ENCODE results near the gene NAP1L5. TPM values are rescaled to one million over a fixed set of nuclear protein-coding genes. Genes with fewer than 3 reads are reported as not detected.
A peak's percentile ranks its signal among the peaks of the same experiment; 100 is the strongest.

Gene NAP1L5
- total RNA-seq, 2 donors from 2014 or later = 1.2 to 1.5 TPM

DNA sequence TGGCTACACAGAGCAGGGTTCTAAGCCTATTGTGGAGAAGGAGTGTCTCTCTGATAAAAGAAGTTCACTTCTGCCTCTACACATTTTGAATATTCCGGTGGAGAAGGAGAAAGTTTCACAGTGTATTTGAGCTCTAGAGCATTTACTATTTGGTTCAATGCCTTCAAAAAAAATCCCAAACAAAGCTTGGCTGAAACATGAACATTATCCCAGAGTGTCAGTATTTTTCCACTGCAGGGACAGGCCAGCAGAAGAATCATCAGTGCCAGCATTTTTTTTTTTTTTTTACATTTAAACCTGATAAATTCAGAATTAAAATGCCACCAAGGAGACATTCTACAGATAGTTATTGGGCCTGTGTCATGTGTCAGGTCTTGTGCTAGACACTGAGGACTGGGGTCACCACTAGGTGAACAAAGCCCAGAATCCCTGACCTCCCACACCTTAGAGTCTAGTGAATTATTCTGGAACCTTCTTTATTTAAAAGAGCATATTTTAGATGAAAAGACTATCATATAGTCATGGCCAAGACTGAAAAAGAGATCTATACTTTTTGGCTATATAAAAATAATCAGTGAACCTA, 48.0 kb upstream of the NAP1L5 start:
- H3K9ac ChIP-seq (ENCODE audit: extremely low read depth, low read length, poor library complexity, severe bottlenecking) = no peak overlapping the region
- no peak overlapping the region for H3K4me3 ChIP-seq (ENCODE audit: low read length)
- Mint-ChIP-seq H3K9me3 (no peaks in the 10 kb centered on the region), H3K36me3 (ENCODE audit: low read depth) (peaks cover 32% of the 10 kb centered on the region), H3K27ac (no peak overlapping the region), H3K4me3 (no peak overlapping the region), H3K4me1 (no peaks in the 10 kb centered on the region), H3K27me3 (ENCODE audit: insufficient read depth) (no peaks in the 10 kb centered on the region)
- H3K36me3 ChIP-seq (ENCODE audit: control insufficient read depth, insufficient read depth, low read length) = peaks cover 17% of the 10 kb centered on the region
- H3K4me1 ChIP-seq (ENCODE audit: control insufficient read depth, insufficient read depth, low read length) = no peaks in the 10 kb centered on the region
- DNase-seq = no peak
- H3K27me3 ChIP-seq (ENCODE audit: control insufficient read depth, insufficient read depth, low read length, poor library complexity, severe bottlenecking) = no peaks in the 10 kb centered on the region
- H3K9me3 ChIP-seq (ENCODE audit: control insufficient read depth, low read length) = no peaks in the 10 kb centered on the region
- 90% methylated on average over 1 of the region's 1 CpG; no CpG with 5 or more reads in 1 of the 2 experiments for WGBS, 2 experiments (ENCODE audit: insufficient coverage in 1 of 2, insufficient read length in 1 of 2)
- H3K27ac ChIP-seq (ENCODE audit: low read depth, low read length) = no peak overlapping the region
- TF ChIP-seq, protein P1, sequence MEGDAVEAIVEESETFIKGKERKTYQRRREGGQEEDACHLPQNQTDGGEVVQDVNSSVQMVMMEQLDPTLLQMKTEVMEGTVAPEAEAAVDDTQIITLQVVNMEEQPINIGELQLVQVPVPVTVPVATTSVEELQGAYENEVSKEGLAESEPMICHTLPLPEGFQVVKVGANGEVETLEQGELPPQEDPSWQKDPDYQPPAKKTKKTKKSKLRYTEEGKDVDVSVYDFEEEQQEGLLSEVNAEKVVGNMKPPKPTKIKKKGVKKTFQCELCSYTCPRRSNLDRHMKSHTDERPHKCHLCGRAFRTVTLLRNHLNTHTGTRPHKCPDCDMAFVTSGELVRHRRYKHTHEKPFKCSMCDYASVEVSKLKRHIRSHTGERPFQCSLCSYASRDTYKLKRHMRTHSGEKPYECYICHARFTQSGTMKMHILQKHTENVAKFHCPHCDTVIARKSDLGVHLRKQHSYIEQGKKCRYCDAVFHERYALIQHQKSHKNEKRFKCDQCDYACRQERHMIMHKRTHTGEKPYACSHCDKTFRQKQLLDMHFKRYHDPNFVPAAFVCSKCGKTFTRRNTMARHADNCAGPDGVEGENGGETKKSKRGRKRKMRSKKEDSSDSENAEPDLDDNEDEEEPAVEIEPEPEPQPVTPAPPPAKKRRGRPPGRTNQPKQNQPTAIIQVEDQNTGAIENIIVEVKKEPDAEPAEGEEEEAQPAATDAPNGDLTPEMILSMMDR (conservative IDR thresholded peaks at IDR 0.05) = peak; percentile 21

DNA sequence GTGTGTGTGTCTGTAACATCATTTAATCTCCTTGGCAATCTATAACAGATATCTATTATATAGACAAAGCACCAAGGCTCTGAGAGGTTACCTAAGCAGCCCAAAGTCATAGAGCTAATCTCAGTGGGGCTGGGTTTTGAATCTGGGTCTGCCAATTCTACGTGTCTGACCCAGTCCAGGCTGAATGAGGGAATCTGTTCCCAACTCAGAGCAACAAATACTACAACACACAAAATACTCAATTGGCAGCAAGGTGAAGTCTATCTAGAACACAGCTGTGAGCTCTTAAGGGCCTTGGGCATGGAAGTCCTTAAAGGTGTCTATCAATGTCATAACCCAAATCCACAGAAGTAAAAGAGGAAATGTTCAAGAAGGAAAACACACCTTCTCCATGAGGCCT, 47.5 kb upstream of the NAP1L5 start:
- H3K9me3 ChIP-seq (ENCODE audit: control insufficient read depth, low read length) = no peaks in the 10 kb centered on the region
- 79% methylated on average over 1 of the region's 1 CpG; no CpG with 5 or more reads in 1 of the 2 experiments for WGBS, 2 experiments (ENCODE audit: insufficient coverage in 1 of 2, insufficient read length in 1 of 2)
- no peaks in the 10 kb centered on the region for H3K27me3 Mint-ChIP-seq (ENCODE audit: insufficient read depth)
- H3K4me1 Mint-ChIP-seq = no peaks in the 10 kb centered on the region
- no peak overlapping the region for H3K4me3 Mint-ChIP-seq
- H3K27me3 ChIP-seq (ENCODE audit: control insufficient read depth, insufficient read depth, low read length, poor library complexity, severe bottlenecking) = no peaks in the 10 kb centered on the region
- H3K36me3 Mint-ChIP-seq (ENCODE audit: low read depth) = peaks cover 30% of the 10 kb centered on the region
- H3K4me1 ChIP-seq (ENCODE audit: control insufficient read depth, insufficient read depth, low read length) = no peaks in the 10 kb centered on the region
- no peak overlapping the region for H3K27ac Mint-ChIP-seq
- H3K36me3 ChIP-seq (ENCODE audit: control insufficient read depth, insufficient read depth, low read length) = peaks cover 16% of the 10 kb centered on the region
- TF ChIP-seq, protein P1 (conservative IDR thresholded peaks at IDR 0.05) = no peak
- H3K27ac ChIP-seq (ENCODE audit: low read depth, low read length) = no peak overlapping the region
- no peak overlapping the region for H3K9ac ChIP-seq (ENCODE audit: extremely low read depth, low read length, poor library complexity, severe bottlenecking)
- no peaks in the 10 kb centered on the region for H3K9me3 Mint-ChIP-seq
- no peak overlapping the region for H3K4me3 ChIP-seq (ENCODE audit: low read length)
- DNase-seq = no peak

DNA sequence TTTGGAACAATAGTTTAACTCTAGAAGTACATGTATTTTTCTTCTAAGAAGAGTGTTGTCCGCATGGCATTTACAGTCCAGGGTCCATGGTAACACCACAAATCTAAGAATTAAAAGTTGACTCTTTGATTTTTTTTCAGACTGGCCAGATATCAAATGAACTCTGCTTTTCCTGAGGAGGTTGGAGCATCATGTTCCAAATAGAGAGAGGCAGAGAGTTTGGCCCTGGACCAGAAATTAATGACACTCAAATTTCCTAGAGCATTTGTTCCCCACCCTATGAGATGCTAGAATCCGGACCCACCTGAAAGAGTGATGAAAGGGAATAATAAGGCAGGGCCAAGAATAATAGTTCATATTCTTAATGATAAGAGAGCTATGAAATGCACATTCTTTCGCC, 47.0 kb upstream of the NAP1L5 start:
- Mint-ChIP-seq H3K4me1 (no peaks in the 10 kb centered on the region), H3K9me3 (no peaks in the 10 kb centered on the region), H3K27ac (no peak overlapping the region), H3K4me3 (no peak overlapping the region), H3K27me3 (ENCODE audit: insufficient read depth) (no peaks in the 10 kb centered on the region), H3K36me3 (ENCODE audit: low read depth) (peaks cover 24% of the 10 kb centered on the region)
- no peak for DNase-seq
- Histone ChIP-seq H3K4me1 (ENCODE audit: control insufficient read depth, insufficient read depth, low read length) (no peaks in the 10 kb centered on the region), H3K4me3 (ENCODE audit: low read length) (no peak overlapping the region), H3K9me3 (ENCODE audit: control insufficient read depth, low read length) (no peaks in the 10 kb centered on the region), H3K9ac (ENCODE audit: extremely low read depth, low read length, poor library complexity, severe bottlenecking) (no peak overlapping the region), H3K27ac (ENCODE audit: low read depth, low read length) (no peak overlapping the region), H3K36me3 (ENCODE audit: control insufficient read depth, insufficient read depth, low read length) (peaks cover 11% of the 10 kb centered on the region), H3K27me3 (ENCODE audit: control insufficient read depth, insufficient read depth, low read length, poor library complexity, severe bottlenecking) (no peaks in the 10 kb centered on the region)
- 96 to 100% methylated on average over 3 of the region's 3 CpGs for whole genome bisulfite sequencing, 2 experiments (ENCODE audit: insufficient coverage in 1 of 2, insufficient read length in 1 of 2)
- TF ChIP-seq, protein P1 (conservative IDR thresholded peaks at IDR 0.05) = no peak

All from endodermal cell (in vitro differentiated cells).